H9 (cell line): ENCODE measurements around the gene GBP1. TPM values are rescaled to one million over a fixed set of nuclear protein-coding genes. Genes with fewer than 3 reads are reported as not detected.

Source experiments
- DNase-seq: peaks from one replicate; pipeline ENCODE4 v3.0.0-alpha.2; 2017
- H2AFZ ChIP-seq: one replicate; pipeline ENCODE4 v1.6.1; 2013; ENCODE audit warnings: mild to moderate bottlenecking, low read length, control low read depth, moderate library complexity
- H2AK5ac ChIP-seq: 2 replicates; pipeline ENCODE4 v1.6.1; 2013; ENCODE audit warnings: low read length, control low read depth, mixed read lengths; ENCODE audit not compliant: insufficient read length
- H2BK120ac ChIP-seq: one replicate; pipeline ENCODE4 v1.6.1; 2013; ENCODE audit warnings: low read depth, mild to moderate bottlenecking, low read length, control low read depth, inconsistent platforms; ENCODE audit not compliant: poor library complexity, severe bottlenecking
- H2BK12ac ChIP-seq: 2 replicates; pipeline ENCODE4 v1.6.1; 2013; ENCODE audit warnings: low read length, control low read depth, mixed read lengths, low read depth; ENCODE audit not compliant: insufficient read length
- H2BK15ac ChIP-seq: 2 replicates; pipeline ENCODE4 v1.6.1; 2013; ENCODE audit warnings: low read depth, low read length, control low read depth
- H2BK20ac ChIP-seq: one replicate; pipeline ENCODE4 v1.6.1; 2013; ENCODE audit warnings: low read depth, mild to moderate bottlenecking, low read length, control low read depth, inconsistent platforms; ENCODE audit not compliant: poor library complexity, severe bottlenecking
- H2BK5ac ChIP-seq: 2 replicates; pipeline ENCODE4 v1.6.1; 2013; ENCODE audit warnings: low read length, control low read depth, mixed read lengths; ENCODE audit not compliant: insufficient read length
- H3K14ac ChIP-seq: 2 replicates; pipeline ENCODE4 v1.6.1; 2013; ENCODE audit warnings: low read length, control low read depth; ENCODE audit not compliant: insufficient read depth
- H3K18ac ChIP-seq: 2 replicates; pipeline ENCODE4 v1.6.1; 2013; ENCODE audit warnings: low read depth, mild to moderate bottlenecking, mixed read lengths, low read length, control low read depth; ENCODE audit not compliant: insufficient read length
- H3K23ac ChIP-seq: 2 replicates; pipeline ENCODE4 v1.6.1; 2013; ENCODE audit warnings: low read length, control low read depth, mixed read lengths, low read depth; ENCODE audit not compliant: insufficient read length
- H3K23me2 ChIP-seq: 2 replicates; pipeline ENCODE4 v1.6.1; 2013; ENCODE audit warnings: low read depth, mild to moderate bottlenecking, mixed read lengths, low read length, control low read depth; ENCODE audit not compliant: insufficient read length, poor library complexity, severe bottlenecking
- H3K27ac ChIP-seq: 2 replicates; pipeline ENCODE4 v1.5.1; 2013; ENCODE audit warnings: low read length, control low read depth, mixed read lengths, low read depth; ENCODE audit not compliant: insufficient read length
- H3K27me3 ChIP-seq: 2 replicates; pipeline ENCODE4 v1.6.1; 2013; ENCODE audit warnings: low read length, control low read depth, inconsistent platforms; ENCODE audit not compliant: insufficient read depth
- H3K4ac ChIP-seq: 2 replicates; pipeline ENCODE4 v1.6.1; 2013; ENCODE audit warnings: low read depth, mild to moderate bottlenecking, control low read depth, inconsistent platforms, low read length, moderate library complexity
- H3K4me1 ChIP-seq: 2 replicates; pipeline ENCODE4 v1.6.1; 2013; ENCODE audit warnings: low read length, control low read depth, inconsistent platforms; ENCODE audit not compliant: insufficient read depth
- H3K4me2 ChIP-seq: 2 replicates; pipeline ENCODE4 v1.6.1; 2013; ENCODE audit warnings: low read length, control low read depth, mixed read lengths; ENCODE audit not compliant: insufficient read length, insufficient read depth
- H3K56ac ChIP-seq: 2 replicates; pipeline ENCODE4 v1.6.1; 2013; ENCODE audit warnings: low read depth, mild to moderate bottlenecking, mixed read lengths, low read length, control low read depth; ENCODE audit not compliant: insufficient read length
- H3K79me1 ChIP-seq: 2 replicates; pipeline ENCODE4 v1.6.1; 2013; ENCODE audit warnings: low read depth, mild to moderate bottlenecking, moderate library complexity, low read length, control low read depth, inconsistent platforms; ENCODE audit not compliant: insufficient read depth, poor library complexity, severe bottlenecking
- H3K79me2 ChIP-seq: 2 replicates; pipeline ENCODE4 v1.6.1; 2013; ENCODE audit warnings: low read length, control low read depth, inconsistent platforms; ENCODE audit not compliant: insufficient read depth
- H3K9ac ChIP-seq: 2 replicates; pipeline ENCODE4 v1.6.1; 2013; ENCODE audit warnings: low read length, control low read depth, mixed read lengths; ENCODE audit not compliant: insufficient read length; ENCODE audit errors: extremely low read depth
- H3K9me3 ChIP-seq: one replicate; pipeline ENCODE4 v1.6.1; 2013; ENCODE audit warnings: low read depth, low read length, inconsistent platforms; ENCODE audit not compliant: control insufficient read depth
- H3T11ph ChIP-seq: one replicate; pipeline ENCODE4 v1.6.1; 2013; ENCODE audit warnings: mild to moderate bottlenecking, low read length, control low read depth, inconsistent platforms
- H4K20me1 ChIP-seq: one replicate; pipeline ENCODE4 v1.6.1; 2013; ENCODE audit not compliant: control insufficient read depth, insufficient read length, insufficient read depth
- H4K5ac ChIP-seq: 2 replicates; pipeline ENCODE4 v1.6.1; 2013; ENCODE audit warnings: low read depth, mild to moderate bottlenecking, mixed read lengths, low read length, control low read depth; ENCODE audit not compliant: insufficient read length
- H4K8ac ChIP-seq: replicated peaks from 2 replicates; pipeline ENCODE4 v1.6.1; 2013; ENCODE audit warnings: low read length, control low read depth, mixed read lengths, low read depth; ENCODE audit not compliant: insufficient read length
- H4K91ac ChIP-seq: 2 replicates; pipeline ENCODE4 v1.6.1; 2013; ENCODE audit warnings: low read depth, mild to moderate bottlenecking, moderate library complexity, mixed read lengths, low read length, control low read depth; ENCODE audit not compliant: insufficient read length
- H3K27ac Mint-ChIP-seq, 3 experiments: 2 replicates in 2 of 3; 3 replicates in 1 of 3; pipeline ENCODE4 v1.8.0; 2020 to 2021; ENCODE audit warnings: mixed read lengths in 3 of 3, mild to moderate bottlenecking in 1 of 3, moderate library complexity in 1 of 3
- H3K27me3 Mint-ChIP-seq: 2 replicates; pipeline ENCODE4 v1.8.0; 2021; ENCODE audit warnings: low read depth, mild to moderate bottlenecking, moderate library complexity, mixed read lengths
- H3K36me3 Mint-ChIP-seq, 3 experiments: 2 replicates in 2 of 3; 3 replicates in 1 of 3; pipeline ENCODE4 v1.8.0; 2020 to 2021; ENCODE audit warnings: low read depth in 3 of 3, mixed read lengths in 3 of 3; ENCODE audit not compliant: insufficient read depth in 1 of 3
- H3K4me1 Mint-ChIP-seq, 2 experiments: 2 replicates each; pipeline ENCODE4 v1.8.0; 2020; ENCODE audit warnings: mixed read lengths in 2 of 2
- H3K4me3 Mint-ChIP-seq, 2 experiments: 2 replicates in 1 of 2; 3 replicates in 1 of 2; pipeline ENCODE4 v1.8.0; 2020 to 2021; ENCODE audit warnings: mild to moderate bottlenecking in 2 of 2, mixed read lengths in 2 of 2, moderate library complexity in 1 of 2
- H3K9me3 Mint-ChIP-seq, 2 experiments: 2 replicates in 1 of 2; 3 replicates in 1 of 2; pipeline ENCODE4 v1.8.0; 2020; ENCODE audit warnings: mild to moderate bottlenecking in 2 of 2, mixed read lengths in 2 of 2, moderate library complexity in 1 of 2
- WGBS: extraction: QIAGEN DNeasy Blood & Tissue Kit; methylation state at CpG from one replicate; pipeline ENCODE4 v1.1.7; 2013; ENCODE audit warnings: missing lambda C conversion rate, low lambda C conversion rate, mixed read lengths; ENCODE audit not compliant: insufficient read length; ENCODE audit errors: extremely low coverage; 5-methylcytosine and 5-hydroxymethylcytosine counted together
- total RNA-seq: library from RNA; stranded (reverse); gene quantifications from 2 replicates; pipeline ENCODE4 v1.2.1, GENCODE V29; 2021
- TF ChIP-seq, protein P1 (sequence below): fragments of 200-600 bp; sonication (generic); conservative IDR thresholded peaks from 3 replicates; pipeline ENCODE4 v1.8.0; 2021; ENCODE audit warnings: antibody characterized with exemption, mild to moderate bottlenecking

The GBP1 gene
- total RNA-seq, 1 experiment from 2014 or later = not detected

- TF ChIP-seq, protein P1, sequence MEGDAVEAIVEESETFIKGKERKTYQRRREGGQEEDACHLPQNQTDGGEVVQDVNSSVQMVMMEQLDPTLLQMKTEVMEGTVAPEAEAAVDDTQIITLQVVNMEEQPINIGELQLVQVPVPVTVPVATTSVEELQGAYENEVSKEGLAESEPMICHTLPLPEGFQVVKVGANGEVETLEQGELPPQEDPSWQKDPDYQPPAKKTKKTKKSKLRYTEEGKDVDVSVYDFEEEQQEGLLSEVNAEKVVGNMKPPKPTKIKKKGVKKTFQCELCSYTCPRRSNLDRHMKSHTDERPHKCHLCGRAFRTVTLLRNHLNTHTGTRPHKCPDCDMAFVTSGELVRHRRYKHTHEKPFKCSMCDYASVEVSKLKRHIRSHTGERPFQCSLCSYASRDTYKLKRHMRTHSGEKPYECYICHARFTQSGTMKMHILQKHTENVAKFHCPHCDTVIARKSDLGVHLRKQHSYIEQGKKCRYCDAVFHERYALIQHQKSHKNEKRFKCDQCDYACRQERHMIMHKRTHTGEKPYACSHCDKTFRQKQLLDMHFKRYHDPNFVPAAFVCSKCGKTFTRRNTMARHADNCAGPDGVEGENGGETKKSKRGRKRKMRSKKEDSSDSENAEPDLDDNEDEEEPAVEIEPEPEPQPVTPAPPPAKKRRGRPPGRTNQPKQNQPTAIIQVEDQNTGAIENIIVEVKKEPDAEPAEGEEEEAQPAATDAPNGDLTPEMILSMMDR = no peak
These were observed 4.9 kb downstream of the GBP1 start for GRCh38 chr1:89060091-89060490.

More at GRCh38 chr1:89060091-89060490, 4.9 kb downstream of the GBP1 start:
- no peak overlapping the region for H3K4me2 ChIP-seq
- no peak overlapping the region for H2BK120ac ChIP-seq
- Mint-ChIP-seq H3K9me3 (no peaks in the 10 kb centered on the region), H3K36me3 (no peaks in the 10 kb centered on the region), H3K27ac (peak overlapping the region in 1 of 3 experiments; percentile 29; a peak in 1 of 7 replicates), H3K4me3 (no peak overlapping the region), H3K27me3 (no peaks in the 10 kb centered on the region; the same call in none of the 2 replicates), H3K4me1 (peaks cover 0 to 2% of the 10 kb centered on the region in 2 experiments; a peak in 1 of 4 replicates)
- no peaks in the 10 kb centered on the region for H3K23me2 ChIP-seq
- H2BK12ac ChIP-seq = no peak overlapping the region
- DNase-seq = no peak
- no peak overlapping the region for H2AFZ ChIP-seq
- H3K56ac ChIP-seq = no peak overlapping the region
- no peak overlapping the region for H2AK5ac ChIP-seq
- H3K18ac ChIP-seq = no peak overlapping the region
- H3K4ac ChIP-seq = no peak overlapping the region
- WGBS = no CpG with 5 or more reads among the region's 5 CpGs
- no peak overlapping the region for H2BK15ac ChIP-seq
- H2BK5ac ChIP-seq = no peak overlapping the region
- H3K23ac ChIP-seq = no peak overlapping the region
- no peaks in the 10 kb centered on the region for H3K9me3 ChIP-seq
- no peaks in the 10 kb centered on the region for H3K27me3 ChIP-seq
- no peak overlapping the region for H3K27ac ChIP-seq
- H4K5ac ChIP-seq = no peak overlapping the region
- no peak overlapping the region for H2BK20ac ChIP-seq
- no peak overlapping the region for H3K14ac ChIP-seq
- no peaks in the 10 kb centered on the region for H3K79me1 ChIP-seq
- no peak overlapping the region for H4K8ac ChIP-seq
- no peak overlapping the region for H3T11ph ChIP-seq
- no peaks in the 10 kb centered on the region for H3K79me2 ChIP-seq
- no peaks in the 10 kb centered on the region for H3K4me1 ChIP-seq
- H4K91ac ChIP-seq = no peak overlapping the region
- H3K9ac ChIP-seq = no peak overlapping the region
- H4K20me1 ChIP-seq = no peaks in the 10 kb centered on the region
